GM13976 (cell line): ENCODE measurements around the gene IGF2R.

Experiments used
- DNase-seq: peaks from one replicate; pipeline ENCODE4 v3.0.0; 2012; ENCODE audit warnings: low spot score
- in situ Hi-C: fragments of 300-500 bp; cut with MboI; formaldehyde crosslinking; loops from one replicate; pipeline ENCODE4 v1.12.0; 2022; ENCODE audit warnings: low sequenced_read_pairs, mixed read lengths, inconsistent platforms; ENCODE audit not compliant: unreplicated experiment
- TF ChIP-seq, protein P1 (sequence below): IDR thresholded peaks from 2 replicates; pipeline ENCODE4 v1.5.1; 2012; ENCODE audit warnings: borderline replicate concordance, mild to moderate bottlenecking; ENCODE audit not compliant: insufficient read depth; ENCODE audit errors: extremely low read depth, missing control alignments, control extremely low read depth

IGF2R gene

DNA sequence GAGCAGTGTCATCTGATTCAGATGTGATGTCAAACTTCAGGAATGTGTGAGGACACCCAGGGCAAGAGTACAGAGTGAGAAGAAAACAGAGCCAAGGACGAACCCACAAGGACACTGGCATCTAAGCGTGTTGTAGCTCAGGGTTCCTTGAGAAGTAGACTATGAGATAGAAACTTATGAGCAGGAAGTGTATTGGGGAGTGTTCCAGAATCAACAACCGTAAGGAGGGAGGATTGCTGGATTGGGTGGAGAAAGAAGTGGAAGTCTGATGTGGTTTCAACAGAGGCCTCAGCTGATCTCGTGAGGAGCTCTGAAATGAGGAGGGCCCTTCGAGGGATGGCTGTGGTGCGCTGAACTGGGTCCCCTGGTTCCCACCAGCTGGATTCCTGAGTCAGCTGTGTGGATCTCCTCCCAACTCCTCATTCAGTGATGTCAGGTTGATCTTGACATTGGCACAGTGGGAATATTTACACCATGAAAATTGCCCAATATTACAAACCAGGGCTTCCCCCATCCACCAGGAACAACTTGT, 25.7 kb upstream of the IGF2R start:
- in situ Hi-C loops: no loop called here
- no peak for DNase-seq
- TF ChIP-seq, protein P1, sequence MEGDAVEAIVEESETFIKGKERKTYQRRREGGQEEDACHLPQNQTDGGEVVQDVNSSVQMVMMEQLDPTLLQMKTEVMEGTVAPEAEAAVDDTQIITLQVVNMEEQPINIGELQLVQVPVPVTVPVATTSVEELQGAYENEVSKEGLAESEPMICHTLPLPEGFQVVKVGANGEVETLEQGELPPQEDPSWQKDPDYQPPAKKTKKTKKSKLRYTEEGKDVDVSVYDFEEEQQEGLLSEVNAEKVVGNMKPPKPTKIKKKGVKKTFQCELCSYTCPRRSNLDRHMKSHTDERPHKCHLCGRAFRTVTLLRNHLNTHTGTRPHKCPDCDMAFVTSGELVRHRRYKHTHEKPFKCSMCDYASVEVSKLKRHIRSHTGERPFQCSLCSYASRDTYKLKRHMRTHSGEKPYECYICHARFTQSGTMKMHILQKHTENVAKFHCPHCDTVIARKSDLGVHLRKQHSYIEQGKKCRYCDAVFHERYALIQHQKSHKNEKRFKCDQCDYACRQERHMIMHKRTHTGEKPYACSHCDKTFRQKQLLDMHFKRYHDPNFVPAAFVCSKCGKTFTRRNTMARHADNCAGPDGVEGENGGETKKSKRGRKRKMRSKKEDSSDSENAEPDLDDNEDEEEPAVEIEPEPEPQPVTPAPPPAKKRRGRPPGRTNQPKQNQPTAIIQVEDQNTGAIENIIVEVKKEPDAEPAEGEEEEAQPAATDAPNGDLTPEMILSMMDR: no peak

DNA sequence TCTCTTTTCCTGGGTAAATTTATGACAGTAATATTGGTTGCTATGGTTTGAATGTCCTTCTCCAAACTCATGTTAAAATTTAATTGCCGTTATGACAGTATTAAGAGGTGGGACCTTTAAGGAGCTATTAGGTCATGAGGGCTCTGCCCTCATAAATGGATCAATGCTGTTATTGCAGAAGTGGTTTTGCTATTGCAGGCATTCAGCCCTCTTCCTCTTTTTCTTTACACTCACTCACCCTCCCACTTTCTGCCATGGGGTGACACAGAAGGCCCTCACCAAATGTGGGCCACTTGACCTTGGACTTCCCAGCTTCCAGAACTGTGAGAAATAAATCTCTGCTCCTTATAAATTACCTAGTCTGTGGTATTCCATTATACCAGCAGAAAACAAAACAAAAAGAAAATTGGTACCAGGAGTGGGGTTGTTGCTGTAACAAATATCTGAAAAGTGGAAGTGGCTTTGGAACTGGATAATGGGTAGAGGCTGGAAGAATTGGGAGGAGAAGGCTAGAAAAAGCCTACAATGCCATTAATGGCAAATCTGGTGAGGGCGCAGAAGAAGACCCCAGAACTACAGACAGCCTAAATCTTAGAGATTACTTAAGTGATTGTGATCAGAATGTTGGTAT, 24.8 kb upstream of the IGF2R start:
- in situ Hi-C loops: no loop called here
- TF ChIP-seq, protein P1: no peak

DNA sequence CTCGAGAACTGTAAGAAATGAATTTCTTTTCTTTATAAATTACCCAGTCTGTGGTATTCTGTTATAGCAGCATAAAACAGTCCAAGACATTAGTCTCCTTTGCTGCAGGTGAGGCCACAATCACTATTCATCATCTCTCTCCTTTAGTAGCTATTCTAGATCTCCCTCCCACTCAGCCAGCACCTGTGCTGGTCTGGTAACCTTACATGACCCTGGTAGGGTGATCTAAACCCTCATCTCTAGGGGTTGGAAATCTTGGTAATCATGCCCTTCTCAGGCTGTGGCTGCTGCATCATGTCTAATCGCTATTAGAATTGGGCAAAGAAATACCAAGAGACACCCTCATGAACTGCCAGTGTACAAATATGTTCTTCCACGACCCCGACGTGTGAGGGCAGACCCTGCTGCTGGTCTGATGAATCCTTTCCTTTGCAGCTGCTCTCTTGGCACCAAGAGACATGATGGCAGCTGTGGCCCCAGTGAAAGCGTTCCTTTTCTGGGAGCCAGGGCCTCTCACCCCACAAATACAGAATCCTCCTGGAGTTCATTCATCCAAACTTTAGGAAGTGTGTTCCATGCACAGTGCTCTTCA, 23.0 kb upstream of the IGF2R start:
- TF ChIP-seq, protein P1: no peak
- no peak for DNase-seq
- in situ Hi-C loops: no loop called here

More for the DNA sequence above, 24.8 kb upstream of the IGF2R start:
- DNase-seq: no peak

DNA sequence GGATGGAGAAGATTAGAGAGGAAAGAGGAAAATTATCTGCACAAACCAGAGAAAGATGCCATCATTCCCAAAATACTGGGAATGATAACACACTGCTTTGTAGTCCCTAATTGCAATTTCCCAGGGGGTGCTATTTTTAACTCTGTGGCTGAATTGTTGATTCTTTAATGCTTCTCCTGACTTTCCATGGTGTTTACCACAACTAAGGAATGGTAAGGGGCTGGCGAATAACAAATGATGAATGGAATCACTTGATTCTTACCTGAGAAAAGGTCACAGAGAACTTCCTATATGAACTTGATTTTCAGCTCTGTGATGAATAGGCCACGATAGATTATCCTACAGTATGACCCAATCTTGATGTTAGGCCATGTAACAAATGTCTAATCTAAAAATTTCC, 22.0 kb upstream of the IGF2R start:
- no peak for DNase-seq
- TF ChIP-seq, protein P1: no peak
- in situ Hi-C loops: no loop called here

DNA sequence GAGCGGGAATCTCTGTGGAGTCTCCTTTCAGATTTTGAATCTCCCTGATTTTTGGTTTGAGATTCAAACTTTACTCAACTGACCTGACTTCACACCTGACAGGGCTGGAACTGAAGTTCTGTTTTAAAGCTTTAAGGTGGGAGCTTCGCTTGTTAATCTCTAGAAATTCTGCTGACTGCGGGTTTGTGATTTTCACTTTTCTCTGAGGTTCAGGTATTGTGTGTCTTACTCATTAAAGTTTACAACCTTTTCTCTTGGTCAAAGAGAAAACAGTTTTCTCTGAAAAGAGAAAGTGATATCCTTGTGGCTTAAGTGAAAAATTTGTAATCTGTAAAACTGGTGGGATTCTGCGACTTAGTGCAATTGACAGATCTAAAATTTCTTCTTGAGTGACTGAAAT, 20.7 kb upstream of the IGF2R start:
- DNase-seq: no peak
- TF ChIP-seq, protein P1: no peak
- in situ Hi-C loops: no loop called here

DNA sequence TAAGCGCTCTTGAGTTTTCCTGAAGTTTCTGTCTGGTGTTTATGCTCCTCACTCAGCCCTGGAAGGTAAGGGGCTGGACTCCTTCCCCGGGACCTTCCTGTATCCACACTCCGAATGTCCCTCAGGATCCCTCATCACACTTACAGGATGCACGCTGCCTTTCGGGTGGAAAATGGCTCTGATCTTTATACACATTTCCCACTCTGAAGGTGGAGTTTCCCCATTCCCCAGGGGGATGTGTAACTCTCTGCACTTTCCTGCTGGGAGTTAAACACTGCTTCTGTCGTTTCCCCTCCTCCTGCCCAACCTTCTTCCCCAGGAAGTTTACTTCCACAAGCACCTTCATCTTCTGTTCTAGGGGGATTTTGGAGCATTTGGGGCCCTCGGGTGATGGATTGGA, 17.1 kb upstream of the IGF2R start:
- TF ChIP-seq, protein P1: no peak
- DNase-seq: no peak
- in situ Hi-C loops: no loop called here
